Activated CD4-positive, alpha-beta memory T cell treated with anti-CD3 and anti-CD28 coated beads for 36 hours (primary cell): ENCODE measurements around the gene FGFRL1. TPM values are rescaled to one million over a fixed set of nuclear protein-coding genes. Genes with fewer than 3 reads are reported as not detected.

Experiments
- CTCF ChIA-PET: fragments of 350-600 bp; sonication (Branson Sonifier 250); formaldehyde crosslinking; loops from one replicate; lab custom pipeline; 2021; ENCODE audit warnings: antibody characterized with exemption, inconsistent platforms; lab: Charles Lee
- POLR2A ChIA-PET: fragments of 350-600 bp; sonication (Branson Sonifier 250); formaldehyde crosslinking; loops from one replicate; lab custom pipeline; 2021; ENCODE audit warnings: antibody characterized with exemption; lab: Charles Lee
- DNase-seq: peaks from one replicate; pipeline ENCODE4 v3.0.0-alpha.2; 2020
- H3K27ac Mint-ChIP-seq: one replicate; pipeline ENCODE4 v1.8.0; 2021; ENCODE audit warnings: mixed read lengths
- H3K27me3 Mint-ChIP-seq: one replicate; pipeline ENCODE4 v1.8.0; 2021; ENCODE audit warnings: mixed read lengths
- H3K36me3 Mint-ChIP-seq: one replicate; pipeline ENCODE4 v1.8.0; 2021; ENCODE audit warnings: mixed read lengths
- H3K4me1 Mint-ChIP-seq: one replicate; pipeline ENCODE4 v1.8.0; 2021; ENCODE audit warnings: low read depth, mixed read lengths
- H3K4me3 Mint-ChIP-seq: one replicate; pipeline ENCODE4 v1.8.0; 2021; ENCODE audit warnings: mild to moderate bottlenecking, mixed read lengths
- H3K9me3 Mint-ChIP-seq: one replicate; pipeline ENCODE4 v1.8.0; 2021; ENCODE audit warnings: mixed read lengths
- intact Hi-C: fragments of 100-400 bp; cut with micrococcal nuclease; formaldehyde crosslinking; loops from one replicate; pipeline ENCODE4 v1.15.1; 2023
- total RNA-seq, 2 experiments: library from RNA; stranded (reverse); gene quantifications; one replicate each; pipeline ENCODE4 v1.2.3, GENCODE V29; 2021

Gene FGFRL1
- total RNA-seq, 2 experiments from 2014 or later: 12.2 to 15.1 TPM

GRCh38 chr4:1017706-1018105 lies 6.3 kb downstream of the FGFRL1 start:
- intact Hi-C loops: no loop called here
- no peaks in the 10 kb centered on the region for H3K36me3 Mint-ChIP-seq
- H3K27ac Mint-ChIP-seq: no peak overlapping the region
- no peak for DNase-seq
- CTCF ChIA-PET: no interaction called here
- POLR2A ChIA-PET: no interaction called here
- H3K27me3 Mint-ChIP-seq: no peaks in the 10 kb centered on the region
- no peaks in the 10 kb centered on the region for H3K9me3 Mint-ChIP-seq
- H3K4me3 Mint-ChIP-seq: no peak overlapping the region
- no peaks in the 10 kb centered on the region for H3K4me1 Mint-ChIP-seq

GRCh38 chr4:1018147-1019020 lies 7.0 kb downstream of the FGFRL1 start:
- intact Hi-C loops: no loop called here
- ChIA-PET CTCF (no interaction called here), POLR2A (no interaction called here)
- Mint-ChIP-seq H3K4me1 (no peaks in the 10 kb centered on the region), H3K27ac (no peak overlapping the region), H3K27me3 (no peaks in the 10 kb centered on the region), H3K9me3 (no peaks in the 10 kb centered on the region), H3K36me3 (no peaks in the 10 kb centered on the region), H3K4me3 (no peak overlapping the region)
- no peak for DNase-seq

DNA sequence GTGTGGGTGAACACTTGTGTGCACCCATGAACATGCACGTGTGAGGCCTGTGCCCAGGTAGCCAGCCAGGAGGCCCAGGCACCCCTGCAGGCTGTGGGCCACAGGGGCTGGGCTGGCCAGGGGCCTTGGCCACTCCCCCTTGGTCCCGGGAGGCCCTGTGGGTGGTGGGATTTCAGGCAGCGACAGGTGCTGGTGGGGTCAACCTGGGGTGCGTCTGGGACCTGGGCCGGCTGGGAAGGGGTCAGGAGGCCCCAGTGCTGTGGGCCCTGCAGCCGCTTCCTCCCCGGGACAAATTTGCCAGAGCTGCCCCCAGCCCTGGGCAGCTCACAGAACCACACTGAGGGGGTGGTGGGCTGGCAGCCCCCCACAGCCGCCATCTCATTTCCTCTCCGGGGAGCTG lies 7.9 kb downstream of the FGFRL1 start:
- no peak overlapping the region for H3K4me3 Mint-ChIP-seq
- no peaks in the 10 kb centered on the region for H3K4me1 Mint-ChIP-seq
- no peak overlapping the region for H3K27ac Mint-ChIP-seq
- ChIA-PET CTCF (no interaction called here), POLR2A (no interaction called here)
- H3K9me3 Mint-ChIP-seq: no peaks in the 10 kb centered on the region
- H3K27me3 Mint-ChIP-seq: no peaks in the 10 kb centered on the region
- intact Hi-C loops: no loop called here
- DNase-seq: no peak
- no peaks in the 10 kb centered on the region for H3K36me3 Mint-ChIP-seq

- no peak for DNase-seq
- no peaks in the 10 kb centered on the region for H3K27me3 Mint-ChIP-seq
- no peaks in the 10 kb centered on the region for H3K4me1 Mint-ChIP-seq
- H3K4me3 Mint-ChIP-seq: no peak overlapping the region
- ChIA-PET CTCF (no interaction called here), POLR2A (no interaction called here)
- no peaks in the 10 kb centered on the region for H3K36me3 Mint-ChIP-seq
- intact Hi-C loops: no loop called here
- no peaks in the 10 kb centered on the region for H3K9me3 Mint-ChIP-seq
- no peak overlapping the region for H3K27ac Mint-ChIP-seq
These were observed 8.5 kb downstream of the FGFRL1 start for GRCh38 chr4:1019729-1020470.

DNA sequence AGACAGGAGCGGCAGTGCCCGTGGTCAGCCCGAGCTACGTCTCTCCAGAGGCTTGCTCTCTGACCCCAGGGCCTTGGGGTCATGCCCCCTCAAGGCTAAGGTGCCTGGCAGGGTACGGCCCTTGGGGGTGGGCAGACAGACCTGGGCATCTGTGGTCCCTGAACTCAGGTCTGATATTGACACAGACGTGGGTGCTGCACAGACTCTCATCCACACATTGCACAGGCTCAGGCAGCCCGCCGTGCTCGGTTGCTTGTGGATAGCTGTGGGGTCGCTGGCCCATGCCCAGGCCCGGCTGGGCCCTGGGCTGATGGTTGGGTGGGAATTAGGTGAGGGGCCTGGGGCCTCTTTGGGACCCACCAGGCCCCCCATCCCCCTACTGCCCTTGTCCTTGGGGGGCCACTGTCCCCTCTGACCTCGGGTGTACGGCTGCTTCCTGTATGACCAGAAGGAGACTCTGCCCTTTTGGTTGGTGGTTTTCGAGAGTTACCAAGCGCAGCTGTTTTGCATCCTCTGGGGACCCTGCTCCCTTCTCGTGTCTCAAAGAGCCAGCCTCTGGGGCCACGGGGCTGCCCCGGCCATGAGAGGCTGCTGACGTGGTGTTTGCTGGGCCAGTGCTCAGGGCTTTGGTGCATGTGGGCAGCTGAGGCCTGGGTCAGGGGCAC lies 10.1 kb downstream of the FGFRL1 start:
- peaks cover 7% of the 10 kb centered on the region for H3K4me1 Mint-ChIP-seq
- H3K27me3 Mint-ChIP-seq: no peaks in the 10 kb centered on the region
- H3K27ac Mint-ChIP-seq: no peak overlapping the region
- H3K36me3 Mint-ChIP-seq: peaks cover 4% of the 10 kb centered on the region
- no peak for DNase-seq
- intact Hi-C loops: no loop called here
- no peak overlapping the region for H3K4me3 Mint-ChIP-seq
- POLR2A ChIA-PET: no interaction called here
- CTCF ChIA-PET: no interaction called here
- no peaks in the 10 kb centered on the region for H3K9me3 Mint-ChIP-seq

GRCh38 chr4:1022051-1022738 lies 10.8 kb downstream of the FGFRL1 start:
- POLR2A ChIA-PET: no interaction called here

GRCh38 chr4:1022739-1023066 lies 11.3 kb downstream of the FGFRL1 start:
- H3K36me3 Mint-ChIP-seq: peaks cover 4% of the 10 kb centered on the region
- ChIA-PET POLR2A (no interaction called here), CTCF (no interaction called here)
- H3K27ac Mint-ChIP-seq: no peak overlapping the region
- DNase-seq: no peak
- H3K4me1 Mint-ChIP-seq: peaks cover 7% of the 10 kb centered on the region
- H3K9me3 Mint-ChIP-seq: no peaks in the 10 kb centered on the region
- no peaks in the 10 kb centered on the region for H3K27me3 Mint-ChIP-seq
- intact Hi-C loops: no loop called here
- no peak overlapping the region for H3K4me3 Mint-ChIP-seq

More at GRCh38 chr4:1022051-1022738, 10.8 kb downstream of the FGFRL1 start:
- Mint-ChIP-seq H3K9me3 (no peaks in the 10 kb centered on the region), H3K4me1 (peaks cover 7% of the 10 kb centered on the region), H3K27ac (no peak overlapping the region), H3K4me3 (no peak overlapping the region), H3K36me3 (peaks cover 4% of the 10 kb centered on the region), H3K27me3 (no peaks in the 10 kb centered on the region)
- intact Hi-C loops: no loop called here
- CTCF ChIA-PET: no interaction called here
- no peak for DNase-seq

GRCh38 chr4:1023075-1023640 lies 11.7 kb downstream of the FGFRL1 start:
- intact Hi-C loops: no loop called here
- H3K27ac Mint-ChIP-seq: no peak overlapping the region
- peaks cover 4% of the 10 kb centered on the region for H3K36me3 Mint-ChIP-seq
- no peaks in the 10 kb centered on the region for H3K9me3 Mint-ChIP-seq
- CTCF ChIA-PET: no interaction called here
- POLR2A ChIA-PET: no interaction called here
- H3K4me1 Mint-ChIP-seq: peaks cover 7% of the 10 kb centered on the region
- H3K27me3 Mint-ChIP-seq: no peaks in the 10 kb centered on the region
- H3K4me3 Mint-ChIP-seq: no peak overlapping the region
- no peak for DNase-seq

GRCh38 chr4:1023895-1024740 lies 12.7 kb downstream of the FGFRL1 start:
- DNase-seq: no peak
- POLR2A ChIA-PET: no interaction called here
- CTCF ChIA-PET: no interaction called here
- intact Hi-C loops: no loop called here
- Mint-ChIP-seq H3K9me3 (no peaks in the 10 kb centered on the region), H3K4me1 (peaks cover 7% of the 10 kb centered on the region), H3K27me3 (no peaks in the 10 kb centered on the region), H3K27ac (no peak overlapping the region), H3K4me3 (no peak overlapping the region), H3K36me3 (peaks cover 4% of the 10 kb centered on the region)

DNA sequence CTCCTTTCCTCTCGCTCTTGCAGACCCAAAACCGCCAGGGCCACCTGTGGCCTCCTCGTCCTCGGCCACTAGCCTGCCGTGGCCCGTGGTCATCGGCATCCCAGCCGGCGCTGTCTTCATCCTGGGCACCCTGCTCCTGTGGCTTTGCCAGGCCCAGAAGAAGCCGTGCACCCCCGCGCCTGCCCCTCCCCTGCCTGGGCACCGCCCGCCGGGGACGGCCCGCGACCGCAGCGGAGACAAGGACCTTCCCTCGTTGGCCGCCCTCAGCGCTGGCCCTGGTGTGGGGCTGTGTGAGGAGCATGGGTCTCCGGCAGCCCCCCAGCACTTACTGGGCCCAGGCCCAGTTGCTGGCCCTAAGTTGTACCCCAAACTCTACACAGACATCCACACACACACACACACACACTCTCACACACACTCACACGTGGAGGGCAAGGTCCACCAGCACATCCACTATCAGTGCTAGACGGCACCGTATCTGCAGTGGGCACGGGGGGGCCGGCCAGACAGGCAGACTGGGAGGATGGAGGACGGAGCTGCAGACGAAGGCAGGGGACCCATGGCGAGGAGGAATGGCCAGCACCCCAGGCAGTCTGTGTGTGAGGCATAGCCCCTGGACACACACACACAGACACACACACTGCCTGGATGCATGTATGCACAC lies 13.6 kb downstream of the FGFRL1 start:
- CTCF ChIA-PET: no interaction called here
- DNase-seq: no peak
- Mint-ChIP-seq H3K4me3 (no peak overlapping the region), H3K27me3 (no peaks in the 10 kb centered on the region), H3K36me3 (peaks cover 4% of the 10 kb centered on the region), H3K27ac (no peak overlapping the region), H3K9me3 (no peaks in the 10 kb centered on the region), H3K4me1 (peaks cover 7% of the 10 kb centered on the region)
- POLR2A ChIA-PET: no interaction called here
- intact Hi-C loops: no loop called here

DNA sequence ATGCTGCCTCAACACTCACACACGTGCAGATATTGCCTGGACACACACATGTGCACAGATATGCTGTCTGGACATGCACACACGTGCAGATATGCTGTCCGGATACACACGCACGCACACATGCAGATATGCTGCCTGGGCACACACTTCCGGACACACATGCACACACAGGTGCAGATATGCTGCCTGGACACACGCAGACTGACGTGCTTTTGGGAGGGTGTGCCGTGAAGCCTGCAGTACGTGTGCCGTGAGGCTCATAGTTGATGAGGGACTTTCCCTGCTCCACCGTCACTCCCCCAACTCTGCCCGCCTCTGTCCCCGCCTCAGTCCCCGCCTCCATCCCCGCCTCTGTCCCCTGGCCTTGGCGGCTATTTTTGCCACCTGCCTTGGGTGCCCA lies 14.7 kb downstream of the FGFRL1 start:
- CTCF ChIA-PET: no interaction called here
- peaks cover 4% of the 10 kb centered on the region for H3K36me3 Mint-ChIP-seq
- H3K9me3 Mint-ChIP-seq: no peaks in the 10 kb centered on the region
- DNase-seq: peak; percentile 71
- no peak overlapping the region for H3K27ac Mint-ChIP-seq
- peaks cover 7% of the 10 kb centered on the region for H3K4me1 Mint-ChIP-seq
- POLR2A ChIA-PET: no interaction called here
- H3K27me3 Mint-ChIP-seq: no peaks in the 10 kb centered on the region
- intact Hi-C loops: no loop called here
- no peak overlapping the region for H3K4me3 Mint-ChIP-seq
